Measurements from ENCODE around the gene POLE4.

Gene POLE4

GRCh38 chr2:74939919-74940812 lies 18.3 kb upstream of the POLE4 start:
- no peak overlapping the region for H3K27ac ChIP-seq (ENCODE audit: low read depth in 2 of 2, low read length in 2 of 2)
- no peaks in the 10 kb centered on the region for H3K27me3 ChIP-seq (ENCODE audit: control insufficient read depth in 2 of 2, insufficient read depth in 2 of 2, low read length in 2 of 2)
- H3K9ac ChIP-seq (ENCODE audit: low read depth in 1 of 2, low read length in 2 of 2), result no peak overlapping the region
- H3K36me3 ChIP-seq (ENCODE audit: control insufficient read depth in 2 of 2, insufficient read depth in 2 of 2, low read length in 2 of 2), result no peaks in the 10 kb centered on the region
- H3K9me3 ChIP-seq (ENCODE audit: control insufficient read depth in 2 of 2, low read length in 2 of 2), result no peaks in the 10 kb centered on the region
- H3K4me1 ChIP-seq (ENCODE audit: control insufficient read depth in 2 of 2, insufficient read depth in 2 of 2, low read length in 2 of 2), result no peaks in the 10 kb centered on the region
- no peak overlapping the region for H3K4me3 ChIP-seq (ENCODE audit: low read length in 2 of 2)

GRCh38 chr2:74941284-74941683 lies 17.2 kb upstream of the POLE4 start:
- H3K27me3 ChIP-seq (ENCODE audit: control insufficient read depth in 2 of 2, insufficient read depth in 2 of 2, low read length in 2 of 2), result no peaks in the 10 kb centered on the region
- H3K9ac ChIP-seq (ENCODE audit: low read depth in 1 of 2, low read length in 2 of 2), result no peak overlapping the region
- no peaks in the 10 kb centered on the region for H3K4me1 ChIP-seq (ENCODE audit: control insufficient read depth in 2 of 2, insufficient read depth in 2 of 2, low read length in 2 of 2)
- H3K4me3 ChIP-seq (ENCODE audit: low read length in 2 of 2), result no peak overlapping the region
- H3K27ac ChIP-seq (ENCODE audit: low read depth in 2 of 2, low read length in 2 of 2), result no peak overlapping the region
- H3K9me3 ChIP-seq (ENCODE audit: control insufficient read depth in 2 of 2, low read length in 2 of 2), result no peaks in the 10 kb centered on the region
- no peaks in the 10 kb centered on the region for H3K36me3 ChIP-seq (ENCODE audit: control insufficient read depth in 2 of 2, insufficient read depth in 2 of 2, low read length in 2 of 2)

DNA sequence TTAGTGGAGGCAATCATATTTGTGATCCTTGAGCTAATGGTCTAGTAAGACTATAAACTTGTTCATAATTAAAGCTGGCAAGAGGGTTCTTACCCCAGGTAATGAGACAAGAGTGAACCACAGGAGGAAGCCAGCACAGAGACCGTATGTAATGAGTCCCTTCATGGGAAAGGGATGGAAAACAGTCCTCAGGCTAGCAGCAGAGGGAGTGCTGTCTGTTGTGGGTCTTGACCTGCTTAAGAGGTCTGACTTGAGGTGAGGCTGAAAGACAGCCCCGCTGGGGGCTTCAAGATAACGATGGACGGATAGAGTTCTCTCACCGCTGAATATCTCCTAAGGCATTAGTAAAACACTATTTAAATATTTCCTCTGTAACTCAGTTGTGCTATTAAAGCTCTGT lies 16.2 kb upstream of the POLE4 start:
- no peaks in the 10 kb centered on the region for H3K27me3 ChIP-seq (ENCODE audit: control insufficient read depth in 2 of 2, insufficient read depth in 2 of 2, low read length in 2 of 2)
- H3K4me3 ChIP-seq (ENCODE audit: low read length in 2 of 2), result no peak overlapping the region
- no peaks in the 10 kb centered on the region for H3K4me1 ChIP-seq (ENCODE audit: control insufficient read depth in 2 of 2, insufficient read depth in 2 of 2, low read length in 2 of 2)
- no peak overlapping the region for H3K9ac ChIP-seq (ENCODE audit: low read depth in 1 of 2, low read length in 2 of 2)
- H3K27ac ChIP-seq (ENCODE audit: low read depth in 2 of 2, low read length in 2 of 2), result no peak overlapping the region
- H3K36me3 ChIP-seq (ENCODE audit: control insufficient read depth in 2 of 2, insufficient read depth in 2 of 2, low read length in 2 of 2), result no peaks in the 10 kb centered on the region
- H3K9me3 ChIP-seq (ENCODE audit: control insufficient read depth in 2 of 2, low read length in 2 of 2), result no peaks in the 10 kb centered on the region

- Histone ChIP-seq H3K27ac (ENCODE audit: low read depth in 2 of 2, low read length in 2 of 2) (no peak overlapping the region), H3K9me3 (ENCODE audit: control insufficient read depth in 2 of 2, low read length in 2 of 2) (no peaks in the 10 kb centered on the region), H3K4me1 (ENCODE audit: control insufficient read depth in 2 of 2, insufficient read depth in 2 of 2, low read length in 2 of 2) (no peaks in the 10 kb centered on the region), H3K36me3 (ENCODE audit: control insufficient read depth in 2 of 2, insufficient read depth in 2 of 2, low read length in 2 of 2) (no peaks in the 10 kb centered on the region), H3K27me3 (ENCODE audit: control insufficient read depth in 2 of 2, insufficient read depth in 2 of 2, low read length in 2 of 2) (no peaks in the 10 kb centered on the region), H3K9ac (ENCODE audit: low read depth in 1 of 2, low read length in 2 of 2) (no peak overlapping the region), H3K4me3 (ENCODE audit: low read length in 2 of 2) (no peak overlapping the region)
These were observed 13.3 kb upstream of the POLE4 start for GRCh38 chr2:74944987-74945787.

DNA sequence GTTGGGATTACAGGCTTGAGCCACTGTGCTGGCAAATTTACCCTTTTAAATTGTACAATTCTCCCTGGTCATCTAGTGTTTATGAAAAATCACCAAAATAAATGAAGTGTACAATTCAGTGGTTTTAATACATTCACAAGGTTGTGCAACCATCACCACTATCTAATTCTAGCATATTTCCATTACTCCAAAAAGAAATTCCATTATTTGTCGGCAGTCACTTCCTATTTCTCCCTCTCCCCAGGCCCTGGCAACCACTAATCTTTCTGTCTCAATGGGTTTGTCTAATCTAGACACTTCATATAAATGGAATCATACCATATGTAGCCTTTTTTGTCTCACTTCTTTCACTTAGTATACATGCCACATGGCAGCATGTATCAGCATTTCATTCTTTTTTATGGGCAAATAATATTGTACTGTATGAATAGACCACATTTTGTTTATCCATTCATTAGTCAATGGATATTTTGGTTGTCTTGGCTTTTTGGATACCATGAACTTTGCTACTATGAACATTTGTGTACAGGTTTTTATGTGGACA lies 12.6 kb upstream of the POLE4 start:
- Histone ChIP-seq H3K4me1 (ENCODE audit: control insufficient read depth in 2 of 2, insufficient read depth in 2 of 2, low read length in 2 of 2) (no peaks in the 10 kb centered on the region), H3K27ac (ENCODE audit: low read depth in 2 of 2, low read length in 2 of 2) (no peak overlapping the region), H3K9ac (ENCODE audit: low read depth in 1 of 2, low read length in 2 of 2) (no peak overlapping the region), H3K4me3 (ENCODE audit: low read length in 2 of 2) (no peak overlapping the region), H3K9me3 (ENCODE audit: control insufficient read depth in 2 of 2, low read length in 2 of 2) (no peaks in the 10 kb centered on the region), H3K27me3 (ENCODE audit: control insufficient read depth in 2 of 2, insufficient read depth in 2 of 2, low read length in 2 of 2) (no peaks in the 10 kb centered on the region), H3K36me3 (ENCODE audit: control insufficient read depth in 2 of 2, insufficient read depth in 2 of 2, low read length in 2 of 2) (no peaks in the 10 kb centered on the region)

- H3K4me1 ChIP-seq (ENCODE audit: control insufficient read depth in 2 of 2, insufficient read depth in 2 of 2, low read length in 2 of 2), result no peaks in the 10 kb centered on the region
- H3K27ac ChIP-seq (ENCODE audit: low read depth in 2 of 2, low read length in 2 of 2), result no peak overlapping the region
- H3K36me3 ChIP-seq (ENCODE audit: control insufficient read depth in 2 of 2, insufficient read depth in 2 of 2, low read length in 2 of 2), result no peaks in the 10 kb centered on the region
- H3K4me3 ChIP-seq (ENCODE audit: low read length in 2 of 2), result no peak overlapping the region
- H3K9me3 ChIP-seq (ENCODE audit: control insufficient read depth in 2 of 2, low read length in 2 of 2), result peaks cover 0 to 4% of the 10 kb centered on the region in 2 donors
- no peak overlapping the region for H3K9ac ChIP-seq (ENCODE audit: low read depth in 1 of 2, low read length in 2 of 2)
- H3K27me3 ChIP-seq (ENCODE audit: control insufficient read depth in 2 of 2, insufficient read depth in 2 of 2, low read length in 2 of 2), result no peaks in the 10 kb centered on the region
These were observed 10.7 kb upstream of the POLE4 start for GRCh38 chr2:74947703-74948102.

GRCh38 chr2:74948779-74949178 lies 9.7 kb upstream of the POLE4 start:
- no peak overlapping the region for H3K27ac ChIP-seq (ENCODE audit: low read depth in 2 of 2, low read length in 2 of 2)
- no peaks in the 10 kb centered on the region for H3K27me3 ChIP-seq (ENCODE audit: control insufficient read depth in 2 of 2, insufficient read depth in 2 of 2, low read length in 2 of 2)
- H3K9ac ChIP-seq (ENCODE audit: low read depth in 1 of 2, low read length in 2 of 2), result no peak overlapping the region
- H3K9me3 ChIP-seq (ENCODE audit: control insufficient read depth in 2 of 2, low read length in 2 of 2), result peaks cover 0 to 4% of the 10 kb centered on the region in 2 donors
- no peaks in the 10 kb centered on the region for H3K4me1 ChIP-seq (ENCODE audit: control insufficient read depth in 2 of 2, insufficient read depth in 2 of 2, low read length in 2 of 2)
- no peak overlapping the region for H3K4me3 ChIP-seq (ENCODE audit: low read length in 2 of 2)
- H3K36me3 ChIP-seq (ENCODE audit: control insufficient read depth in 2 of 2, insufficient read depth in 2 of 2, low read length in 2 of 2), result no peaks in the 10 kb centered on the region

GRCh38 chr2:74951211-74951754 lies 7.2 kb upstream of the POLE4 start:
- Histone ChIP-seq H3K4me1 (ENCODE audit: control insufficient read depth in 2 of 2, insufficient read depth in 2 of 2, low read length in 2 of 2) (no peaks in the 10 kb centered on the region), H3K27ac (ENCODE audit: low read depth in 2 of 2, low read length in 2 of 2) (no peak overlapping the region), H3K27me3 (ENCODE audit: control insufficient read depth in 2 of 2, insufficient read depth in 2 of 2, low read length in 2 of 2) (no peaks in the 10 kb centered on the region), H3K9ac (ENCODE audit: low read depth in 1 of 2, low read length in 2 of 2) (no peak overlapping the region), H3K4me3 (ENCODE audit: low read length in 2 of 2) (no peak overlapping the region), H3K36me3 (ENCODE audit: control insufficient read depth in 2 of 2, insufficient read depth in 2 of 2, low read length in 2 of 2) (no peaks in the 10 kb centered on the region), H3K9me3 (ENCODE audit: control insufficient read depth in 2 of 2, low read length in 2 of 2) (peaks cover 0 to 4% of the 10 kb centered on the region in 2 donors)

- H3K36me3 ChIP-seq (ENCODE audit: control insufficient read depth in 2 of 2, insufficient read depth in 2 of 2, low read length in 2 of 2), result no peaks in the 10 kb centered on the region
- no peak overlapping the region for H3K9ac ChIP-seq (ENCODE audit: low read depth in 1 of 2, low read length in 2 of 2)
- H3K9me3 ChIP-seq (ENCODE audit: control insufficient read depth in 2 of 2, low read length in 2 of 2), result peaks cover 0 to 4% of the 10 kb centered on the region in 2 donors
- H3K27me3 ChIP-seq (ENCODE audit: control insufficient read depth in 2 of 2, insufficient read depth in 2 of 2, low read length in 2 of 2), result no peaks in the 10 kb centered on the region
- H3K4me1 ChIP-seq (ENCODE audit: control insufficient read depth in 2 of 2, insufficient read depth in 2 of 2, low read length in 2 of 2), result no peaks in the 10 kb centered on the region
- H3K27ac ChIP-seq (ENCODE audit: low read depth in 2 of 2, low read length in 2 of 2), result no peak overlapping the region
- H3K4me3 ChIP-seq (ENCODE audit: low read length in 2 of 2), result no peak overlapping the region
These were observed 5.9 kb upstream of the POLE4 start for GRCh38 chr2:74952575-74952974.
